Retinal pigment epithelial cell (primary cell): ENCODE results near the gene LEMD2.
A peak's percentile ranks its signal among the peaks of the same experiment; 100 is the strongest.

Experiments used
- DNase-seq: peaks from one replicate; pipeline ENCODE4 v3.0.0-alpha.2; 2010; ENCODE audit warnings: low read depth
- H3K4me3 ChIP-seq: 2 replicates; pipeline ENCODE4 v1.5.1; 2011; ENCODE audit warnings: mild to moderate bottlenecking, low read length, control low read depth, moderate library complexity
- CTCF ChIP-seq: conservative IDR thresholded peaks from 2 replicates; pipeline ENCODE4 v1.5.1; 2011; ENCODE audit warnings: low read depth, low read length, control low read depth, inconsistent platforms

LEMD2 gene

DNA sequence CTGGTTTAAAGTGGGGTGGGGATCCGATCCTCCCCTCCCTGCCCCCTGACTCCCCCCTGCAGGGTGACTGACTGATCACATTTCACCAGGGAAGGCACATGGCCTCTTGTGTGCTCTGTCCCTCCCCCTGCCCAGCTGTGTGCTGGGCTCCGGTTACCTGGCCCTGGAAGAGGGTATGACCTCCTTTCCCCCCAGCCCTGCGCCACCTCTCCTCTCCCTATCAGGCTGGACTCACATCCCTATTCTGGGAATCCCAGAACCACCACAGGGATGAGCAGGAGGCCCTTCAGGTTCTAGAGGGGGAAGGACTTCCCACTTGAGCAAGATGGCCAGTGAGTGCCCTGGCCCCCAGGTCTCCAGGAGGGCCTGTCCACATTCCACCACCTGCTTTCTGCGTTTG lies 40.1 kb downstream of the LEMD2 start:
- no peak overlapping the region for H3K4me3 ChIP-seq

GRCh38 chr6:33747823-33748222 lies 41.1 kb downstream of the LEMD2 start:
- TF ChIP-seq CTCF = no peak
- H3K4me3 ChIP-seq = no peak overlapping the region
- DNase-seq = no peak

More for the DNA sequence above, 40.1 kb downstream of the LEMD2 start:
- no peak for TF ChIP-seq CTCF
- DNase-seq = no peak

GRCh38 chr6:33746651-33747100 lies 42.3 kb downstream of the LEMD2 start, which contains the start of gene IP6K3:
TSS of gene IP6K3 (minus strand) at chr6:33746905. CDS start at chr6:33735476, 11,429 bp downstream.
- TF ChIP-seq CTCF = no peak
- peak; percentile 37 for DNase-seq
- peak within 1 kb of the TSS; percentile 54 for H3K4me3 ChIP-seq

GRCh38 chr6:33746036-33746600 lies 42.8 kb downstream of the LEMD2 start:
- peak; percentile 68 for DNase-seq
- peak; percentile 19 for TF ChIP-seq CTCF
- peak overlapping the region; percentile 54 for H3K4me3 ChIP-seq

- TF ChIP-seq CTCF = no peak
- no peak for DNase-seq
- peak overlapping the region; percentile 54 for H3K4me3 ChIP-seq
These were observed 43.4 kb downstream of the LEMD2 start for GRCh38 chr6:33745548-33745947.

- TF ChIP-seq CTCF = no peak
- H3K4me3 ChIP-seq = peak overlapping the region; percentile 54
- no peak for DNase-seq
These were observed 43.9 kb downstream of the LEMD2 start for GRCh38 chr6:33744895-33745546.
